GM19395 (cell line): ENCODE measurements around the gene KCNAB3.
"Not testable (repeated sequence)": the region's sequence is repeated elsewhere in the genome, so short reads cannot be mapped to it uniquely, and the experiment has no call there.

Source experiments
- ATAC-seq: cut with Tn5 transposase; IDR thresholded peaks from one replicate; pipeline ENCODE4 v1.9.1; 2021; ENCODE audit warnings: mild to moderate bottlenecking, moderate library complexity; ENCODE audit not compliant: unreplicated experiment

KCNAB3 gene

GRCh38 chr17:7929158-7930023 is at the start of gene KCNAB3:
KCNAB3 (minus strand) TSS chr17:7929856; CDS start chr17:7929435, 421 bp downstream.
- no peak for ATAC-seq

GRCh38 chr17:7977805-7978204 is 48.1 kb upstream of the KCNAB3 start:
- no peak for ATAC-seq

GRCh38 chr17:7977039-7977438 is 47.4 kb upstream of the KCNAB3 start:
- no peak for ATAC-seq

GRCh38 chr17:7974638-7975131 is 45.0 kb upstream of the KCNAB3 start:
- ATAC-seq: no peak

- ATAC-seq: no peak
Measured at GRCh38 chr17:7972131-7972785, 42.6 kb upstream of the KCNAB3 start.

- ATAC-seq: no peak
Measured at GRCh38 chr17:7971651-7972050, 42.0 kb upstream of the KCNAB3 start.

- no peak for ATAC-seq
Measured at GRCh38 chr17:7969433-7969832, 39.8 kb upstream of the KCNAB3 start.

GRCh38 chr17:7967751-7968150 is 38.1 kb upstream of the KCNAB3 start:
- no peak for ATAC-seq

GRCh38 chr17:7961421-7961820 is 31.8 kb upstream of the KCNAB3 start:
- ATAC-seq: no peak

- ATAC-seq: no peak
Measured at GRCh38 chr17:7959503-7960253, 30.0 kb upstream of the KCNAB3 start.

- no peak for ATAC-seq
Measured at GRCh38 chr17:7956228-7956965, 26.7 kb upstream of the KCNAB3 start.

- no peak for ATAC-seq
Measured at GRCh38 chr17:7955414-7956227, 26.0 kb upstream of the KCNAB3 start.

GRCh38 chr17:7953266-7953665 is 23.6 kb upstream of the KCNAB3 start:
- not testable (repeated sequence) for ATAC-seq

GRCh38 chr17:7951143-7951792 is 21.6 kb upstream of the KCNAB3 start:
- peak; percentile 79 for ATAC-seq

GRCh38 chr17:7950578-7950977 is 20.9 kb upstream of the KCNAB3 start:
- ATAC-seq: no peak

GRCh38 chr17:7947651-7948050 is 18.0 kb upstream of the KCNAB3 start:
- ATAC-seq: no peak

- no peak for ATAC-seq
Measured at GRCh38 chr17:7946441-7946840, 16.8 kb upstream of the KCNAB3 start.

- no peak for ATAC-seq
Measured at GRCh38 chr17:7945651-7946050, 16.0 kb upstream of the KCNAB3 start.

- ATAC-seq: no peak
Measured at GRCh38 chr17:7944326-7944725, 14.7 kb upstream of the KCNAB3 start.
